Ovary (tissue), 3 donors: ENCODE data around the gene TACO1.

Experiments
- EP300 ChIP-seq: sonication (generic); formaldehyde crosslinking; IDR thresholded peaks from one replicate; pipeline ENCODE4 v1.6.1; 2017; ENCODE audit warnings: antibody characterized with exemption
- POLR2A ChIP-seq: fragments of 450-650 bp; IDR thresholded peaks from one replicate; pipeline ENCODE4 v1.6.1; 2017; ENCODE audit warnings: antibody characterized with exemption, mild to moderate bottlenecking, moderate library complexity
- TF ChIP-seq, protein P1 (sequence below), 3 donors: fragments of 450-650 bp in 2 of 3; fragments of 200-600 bp in 1 of 3; IDR thresholded peaks; one replicate each; pipeline versions ENCODE4 v1.5.1 to v1.8.0; 2016 to 2022; ENCODE audit warnings: antibody characterized with exemption in 3 of 3, mild to moderate bottlenecking in 1 of 3
- donor health status: DM: no; HTN: no; CAD: no.

- TF ChIP-seq POLR2A (no peak), EP300 (no peak)
- TF ChIP-seq, protein P1, sequence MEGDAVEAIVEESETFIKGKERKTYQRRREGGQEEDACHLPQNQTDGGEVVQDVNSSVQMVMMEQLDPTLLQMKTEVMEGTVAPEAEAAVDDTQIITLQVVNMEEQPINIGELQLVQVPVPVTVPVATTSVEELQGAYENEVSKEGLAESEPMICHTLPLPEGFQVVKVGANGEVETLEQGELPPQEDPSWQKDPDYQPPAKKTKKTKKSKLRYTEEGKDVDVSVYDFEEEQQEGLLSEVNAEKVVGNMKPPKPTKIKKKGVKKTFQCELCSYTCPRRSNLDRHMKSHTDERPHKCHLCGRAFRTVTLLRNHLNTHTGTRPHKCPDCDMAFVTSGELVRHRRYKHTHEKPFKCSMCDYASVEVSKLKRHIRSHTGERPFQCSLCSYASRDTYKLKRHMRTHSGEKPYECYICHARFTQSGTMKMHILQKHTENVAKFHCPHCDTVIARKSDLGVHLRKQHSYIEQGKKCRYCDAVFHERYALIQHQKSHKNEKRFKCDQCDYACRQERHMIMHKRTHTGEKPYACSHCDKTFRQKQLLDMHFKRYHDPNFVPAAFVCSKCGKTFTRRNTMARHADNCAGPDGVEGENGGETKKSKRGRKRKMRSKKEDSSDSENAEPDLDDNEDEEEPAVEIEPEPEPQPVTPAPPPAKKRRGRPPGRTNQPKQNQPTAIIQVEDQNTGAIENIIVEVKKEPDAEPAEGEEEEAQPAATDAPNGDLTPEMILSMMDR (IDR thresholded peaks at IDR 0.05), result no peak
Measured at GRCh38 chr17:63647065-63647725, 46.5 kb downstream of the TACO1 start.
